T-helper 1 cell treated with Interleukin-12 subunit alpha and Interleukin-12 subunit beta and Interleukin-4 antibody, amounts not matched to agents 30 ng/mL and 1 ng/mL, for 36 hours (primary cell): ENCODE results near the gene GDF9. TPM values are rescaled to one million over a fixed set of nuclear protein-coding genes. Genes with fewer than 3 reads are reported as not detected.

Experiments
- intact Hi-C: fragments of 100-400 bp; cut with micrococcal nuclease; formaldehyde crosslinking; loops from one replicate; pipeline ENCODE4 v1.15.1; 2024
- total RNA-seq: library from RNA; stranded (reverse); gene quantifications from 2 replicates; pipeline ENCODE4 v1.2.3, GENCODE V29; 2022

The GDF9 gene
- total RNA-seq, 1 donor from 2014 or later = 0.37 TPM

DNA sequence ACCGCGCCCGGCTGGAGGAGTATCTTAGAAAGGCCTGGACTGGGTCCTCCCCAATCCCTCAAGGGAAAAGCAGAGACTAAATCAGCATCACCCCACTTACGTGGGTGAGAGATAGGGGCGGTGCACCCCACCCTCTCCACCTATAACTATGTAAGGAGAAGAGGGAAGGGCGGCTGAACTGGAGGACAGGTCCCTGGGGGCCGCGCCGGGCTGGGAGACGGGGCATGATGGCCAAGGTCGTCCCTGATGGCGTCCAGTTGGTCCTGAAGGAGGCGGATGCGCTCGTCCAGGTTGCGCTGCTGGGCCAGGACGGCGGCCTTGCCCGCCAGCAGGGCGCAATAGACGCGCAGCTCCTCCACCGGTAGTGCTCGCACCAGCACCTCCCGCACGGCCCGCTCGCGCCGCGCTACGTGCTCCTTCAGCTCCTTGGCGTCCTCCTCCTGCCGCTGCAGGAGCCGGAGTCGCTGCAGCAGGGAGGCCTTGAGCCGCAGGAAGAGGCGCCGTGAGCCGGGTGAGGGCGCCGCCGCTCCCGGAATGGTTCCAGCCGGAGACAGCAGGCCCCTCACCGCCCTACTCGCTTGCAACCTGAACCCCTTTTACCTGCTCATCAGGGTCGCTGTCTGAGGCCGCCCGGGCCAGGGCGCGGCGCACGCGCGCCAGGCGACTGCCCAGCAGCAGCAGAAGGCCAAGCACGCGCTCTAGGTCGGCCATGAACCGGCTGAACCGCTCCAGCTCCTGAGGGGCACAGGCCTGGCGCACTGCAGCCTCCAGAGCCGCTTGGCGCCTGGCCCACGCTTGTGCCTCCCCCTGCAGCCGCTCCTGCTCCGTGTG, 43.4 kb downstream of the GDF9 start:
- intact Hi-C loops = no loop called here

DNA sequence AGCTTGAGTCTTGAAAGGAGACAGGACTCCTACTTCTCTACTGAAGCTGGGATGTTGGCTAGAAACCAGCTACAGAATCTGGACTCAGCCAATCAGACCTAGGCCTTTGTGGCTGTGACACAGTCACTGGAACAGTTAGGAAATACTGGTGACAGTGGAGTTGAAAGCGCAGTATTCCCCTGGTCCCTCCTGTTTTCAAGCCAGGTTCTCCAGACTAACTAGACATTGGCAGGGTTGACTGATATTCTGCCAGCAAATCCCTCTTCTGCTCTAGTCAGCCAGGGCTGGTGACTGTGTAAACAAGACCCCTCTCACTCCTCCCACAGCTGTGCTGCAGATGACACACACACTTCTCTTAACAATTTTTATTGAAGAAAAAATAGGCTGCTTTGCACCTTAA, 44.5 kb downstream of the GDF9 start:
- intact Hi-C loops = loop anchor here (2.0 kb wide), 1 partner anchor 85 kb away; the partner anchor contains the start of gene KIF3A

DNA sequence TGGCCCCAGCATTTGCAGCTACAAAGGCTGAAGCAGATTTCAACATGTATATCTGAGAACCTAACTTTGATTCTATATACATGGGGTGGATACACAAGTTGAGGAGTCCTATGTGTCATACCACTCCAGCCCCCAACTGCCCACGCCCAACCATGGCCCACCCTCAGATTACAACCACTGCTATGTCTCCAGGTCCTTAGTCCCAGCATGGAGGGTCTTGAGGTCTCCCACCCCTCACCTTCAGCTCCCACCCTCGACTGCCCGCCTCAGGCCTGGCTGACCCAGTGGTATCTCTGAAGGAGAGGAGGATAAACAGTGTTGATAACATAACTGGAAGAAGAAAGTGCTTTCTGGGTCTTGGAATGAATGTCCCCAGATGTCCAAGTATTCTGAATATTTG, 44.9 kb downstream of the GDF9 start:
- intact Hi-C loops = loop anchor here (2.0 kb wide), 1 partner anchor 85 kb away; the partner anchor contains the start of gene KIF3A

DNA sequence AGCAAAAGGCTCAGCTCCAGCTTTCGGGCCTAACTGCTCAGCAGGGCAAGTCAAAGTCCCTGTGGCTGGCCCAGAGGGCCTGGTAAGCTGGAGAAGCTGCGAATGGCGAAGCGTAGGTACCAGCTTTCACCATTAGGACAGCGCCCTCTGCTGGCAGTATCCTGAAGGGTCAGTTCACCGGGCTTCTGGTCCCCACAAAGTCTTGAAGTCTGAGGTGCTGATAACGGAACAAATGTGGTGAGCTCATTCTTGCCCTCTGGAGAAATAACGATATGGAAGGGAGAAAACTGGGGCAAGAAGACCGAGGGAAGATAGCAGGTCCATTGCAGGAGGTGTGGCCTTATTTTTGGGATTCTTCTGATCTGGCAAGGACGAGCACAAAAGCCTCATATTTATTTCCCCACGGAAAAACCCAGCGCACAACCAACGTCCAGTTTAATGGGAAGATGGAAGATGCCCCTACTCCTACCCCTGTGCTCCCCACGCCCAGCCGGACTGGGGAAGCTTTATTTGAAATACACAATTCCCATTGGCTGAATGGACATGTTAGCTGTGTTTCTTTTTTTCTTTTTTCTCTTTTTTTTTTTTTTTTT, 46.0 kb downstream of the GDF9 start:
- intact Hi-C loops = loop anchor here (1.0 to 2.0 kb wide), 6 partner anchors 73 to 435 kb away; partner anchors contain the start of genes CCNI2 and KIF3A

DNA sequence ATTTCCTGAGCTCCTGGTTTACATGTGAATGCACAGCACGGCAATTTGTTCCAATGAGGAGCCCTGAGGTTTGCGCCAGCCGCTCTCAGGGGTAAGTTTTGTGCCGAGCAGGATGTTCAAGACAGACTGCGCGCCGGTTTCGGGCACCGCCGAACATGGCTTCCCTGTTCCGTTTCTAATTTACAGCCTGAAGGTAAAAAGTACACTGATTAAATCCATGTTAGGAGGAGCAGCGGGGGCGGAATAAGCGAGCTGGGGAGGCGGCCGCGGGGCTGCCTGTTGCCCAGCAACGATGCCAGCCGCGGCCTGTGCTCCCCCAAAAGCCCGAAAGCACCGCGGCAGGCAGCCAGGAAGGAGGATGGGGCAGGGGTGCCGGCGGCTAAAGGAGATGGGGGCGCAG, 46.8 kb downstream of the GDF9 start:
- intact Hi-C loops = no loop called here

DNA sequence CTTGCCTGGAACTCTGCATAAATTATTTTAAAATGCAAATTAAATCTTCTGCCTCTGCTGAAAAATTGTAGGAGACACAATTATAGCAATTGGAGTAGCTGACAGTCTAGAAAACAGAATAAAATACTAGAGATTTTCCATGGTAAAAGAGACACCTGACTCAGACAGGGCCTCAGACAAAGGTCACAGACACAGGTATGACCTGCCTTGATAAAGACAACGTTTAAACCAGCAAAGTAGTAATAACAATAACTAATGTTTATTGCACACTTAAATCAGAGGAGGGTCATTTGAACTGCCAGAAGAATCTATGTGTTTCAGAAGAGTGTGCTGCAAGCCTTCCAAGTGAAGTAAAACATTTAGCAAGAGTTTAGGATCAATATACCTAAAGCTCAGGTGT, 49.3 kb downstream of the GDF9 start:
- intact Hi-C loops = no loop called here

DNA sequence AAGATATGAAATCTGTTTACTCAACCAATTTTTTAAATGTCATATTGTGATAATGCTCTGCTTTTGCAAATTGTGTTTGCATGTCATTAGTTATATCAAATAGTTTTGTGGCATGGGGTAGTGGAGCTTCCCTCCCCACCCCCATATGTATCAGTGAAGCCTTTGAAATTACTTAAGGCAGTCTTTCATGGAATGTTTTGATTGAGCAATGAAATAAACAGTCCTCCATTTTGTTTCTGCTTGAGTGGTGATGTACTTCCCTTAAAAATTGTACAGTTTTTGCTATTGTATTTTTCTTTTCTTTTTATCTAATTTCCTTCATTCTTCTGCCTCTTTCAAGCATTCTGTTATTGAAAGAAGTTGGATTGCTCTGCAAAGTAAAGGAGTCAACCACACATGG, 49.7 kb downstream of the GDF9 start:
- intact Hi-C loops = no loop called here

DNA sequence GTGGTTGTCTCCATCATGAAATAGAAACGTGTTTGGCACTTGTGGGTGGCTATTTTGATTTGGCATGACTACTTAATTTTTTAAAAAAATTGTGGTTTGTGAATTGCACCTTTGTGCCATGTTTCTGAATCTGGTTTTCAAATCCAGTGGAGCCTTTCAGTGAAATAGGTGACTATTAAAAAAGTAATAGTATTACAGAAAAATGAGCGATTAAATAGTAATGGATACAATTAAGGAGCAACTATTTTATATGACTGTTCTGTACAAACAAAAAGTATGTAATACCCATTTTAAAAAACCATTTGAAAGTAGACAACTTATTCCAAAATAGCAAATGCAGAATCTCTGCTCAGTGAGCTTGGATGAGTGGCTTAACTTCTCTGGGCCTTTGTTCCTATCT, 50.2 kb downstream of the GDF9 start:
- intact Hi-C loops = no loop called here

DNA sequence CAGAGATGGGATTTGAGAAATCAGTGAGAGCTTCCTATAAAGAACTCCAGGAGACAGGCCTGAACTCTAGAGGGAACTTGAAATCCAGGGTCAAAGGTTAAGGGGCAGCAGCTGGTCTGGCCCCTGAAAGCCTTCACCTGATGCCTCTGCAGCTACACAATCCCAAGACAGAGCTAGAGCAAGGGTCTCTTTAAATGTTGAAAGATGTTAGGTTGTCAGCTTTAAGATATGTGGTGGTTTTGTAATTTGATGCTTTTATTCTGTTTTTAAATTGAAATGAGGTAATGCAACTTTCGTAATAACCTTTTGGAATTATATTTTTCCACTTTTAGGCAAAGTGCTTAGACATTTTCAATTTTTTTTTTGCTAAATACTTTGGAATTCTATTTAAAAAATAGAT, 50.8 kb downstream of the GDF9 start:
- intact Hi-C loops = no loop called here

DNA sequence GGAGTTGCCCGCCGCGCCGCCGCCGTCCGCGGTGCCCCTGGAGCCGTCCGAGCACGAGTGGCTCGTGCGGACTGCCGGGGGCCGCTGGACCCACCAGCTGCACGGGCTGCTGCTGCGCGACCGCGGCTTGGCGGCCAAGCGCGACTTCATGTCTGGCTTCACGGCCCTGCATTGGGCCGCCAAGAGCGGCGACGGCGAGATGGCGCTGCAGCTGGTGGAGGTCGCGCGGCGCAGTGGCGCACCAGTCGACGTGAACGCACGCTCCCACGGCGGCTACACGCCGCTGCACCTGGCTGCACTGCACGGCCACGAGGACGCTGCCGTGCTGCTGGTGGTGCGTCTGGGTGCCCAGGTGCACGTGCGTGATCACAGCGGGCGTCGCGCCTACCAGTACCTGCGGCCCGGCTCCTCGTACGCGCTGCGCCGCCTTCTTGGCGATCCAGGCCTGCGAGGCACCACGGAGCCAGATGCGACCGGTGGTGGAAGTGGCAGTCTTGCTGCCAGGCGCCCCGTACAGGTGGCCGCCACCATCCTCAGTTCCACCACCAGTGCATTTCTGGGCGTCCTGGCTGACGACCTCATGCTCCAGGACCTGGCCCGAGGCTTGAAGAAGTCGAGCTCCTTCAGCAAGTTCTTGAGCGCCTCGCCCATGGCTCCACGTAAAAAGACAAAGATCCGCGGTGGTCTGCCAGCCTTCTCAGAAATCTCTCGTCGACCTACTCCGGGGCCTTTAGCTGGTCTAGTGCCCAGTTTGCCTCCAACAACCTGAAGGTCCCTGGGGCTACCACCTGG, 51.6 kb downstream of the GDF9 start:
- intact Hi-C loops = loop anchor here (5.0 kb wide), 1 partner anchor 37 kb away; the partner anchor contains the start of gene SEPTIN8

DNA sequence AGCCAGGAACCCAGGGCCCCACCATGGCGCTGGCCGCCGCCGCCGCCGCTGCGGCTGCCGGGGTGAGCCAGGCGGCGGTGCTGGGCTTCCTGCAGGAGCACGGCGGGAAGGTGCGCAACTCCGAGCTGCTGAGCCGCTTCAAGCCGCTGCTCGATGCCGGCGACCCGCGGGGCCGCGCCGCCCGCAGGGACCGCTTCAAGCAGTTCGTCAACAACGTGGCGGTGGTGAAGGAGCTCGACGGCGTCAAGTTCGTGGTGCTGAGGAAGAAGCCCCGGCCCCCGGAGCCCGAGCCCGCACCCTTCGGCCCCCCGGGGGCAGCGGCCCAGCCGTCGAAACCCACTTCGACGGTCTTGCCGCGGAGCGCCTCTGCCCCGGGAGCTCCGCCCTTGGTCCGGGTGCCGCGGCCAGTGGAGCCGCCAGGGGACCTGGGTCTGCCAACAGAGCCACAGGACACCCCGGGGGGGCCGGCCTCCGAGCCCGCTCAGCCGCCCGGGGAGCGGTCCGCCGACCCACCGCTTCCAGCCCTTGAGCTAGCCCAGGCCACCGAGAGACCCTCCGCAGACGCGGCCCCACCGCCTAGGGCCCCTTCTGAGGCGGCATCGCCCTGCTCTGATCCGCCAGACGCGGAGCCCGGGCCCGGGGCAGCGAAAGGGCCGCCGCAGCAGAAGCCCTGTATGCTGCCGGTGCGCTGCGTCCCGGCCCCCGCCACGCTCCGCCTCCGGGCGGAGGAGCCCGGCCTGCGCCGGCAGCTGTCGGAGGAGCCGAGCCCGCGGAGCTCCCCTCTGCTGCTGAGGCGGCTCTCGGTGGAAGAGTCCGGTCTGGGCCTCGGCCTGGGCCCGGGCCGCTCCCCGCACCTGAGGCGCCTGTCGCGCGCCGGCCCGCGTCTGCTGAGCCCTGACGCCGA, 52.4 kb downstream of the GDF9 start:
- intact Hi-C loops = loop anchor here (5.0 kb wide), 1 partner anchor 37 kb away; the partner anchor contains the start of gene SEPTIN8

DNA sequence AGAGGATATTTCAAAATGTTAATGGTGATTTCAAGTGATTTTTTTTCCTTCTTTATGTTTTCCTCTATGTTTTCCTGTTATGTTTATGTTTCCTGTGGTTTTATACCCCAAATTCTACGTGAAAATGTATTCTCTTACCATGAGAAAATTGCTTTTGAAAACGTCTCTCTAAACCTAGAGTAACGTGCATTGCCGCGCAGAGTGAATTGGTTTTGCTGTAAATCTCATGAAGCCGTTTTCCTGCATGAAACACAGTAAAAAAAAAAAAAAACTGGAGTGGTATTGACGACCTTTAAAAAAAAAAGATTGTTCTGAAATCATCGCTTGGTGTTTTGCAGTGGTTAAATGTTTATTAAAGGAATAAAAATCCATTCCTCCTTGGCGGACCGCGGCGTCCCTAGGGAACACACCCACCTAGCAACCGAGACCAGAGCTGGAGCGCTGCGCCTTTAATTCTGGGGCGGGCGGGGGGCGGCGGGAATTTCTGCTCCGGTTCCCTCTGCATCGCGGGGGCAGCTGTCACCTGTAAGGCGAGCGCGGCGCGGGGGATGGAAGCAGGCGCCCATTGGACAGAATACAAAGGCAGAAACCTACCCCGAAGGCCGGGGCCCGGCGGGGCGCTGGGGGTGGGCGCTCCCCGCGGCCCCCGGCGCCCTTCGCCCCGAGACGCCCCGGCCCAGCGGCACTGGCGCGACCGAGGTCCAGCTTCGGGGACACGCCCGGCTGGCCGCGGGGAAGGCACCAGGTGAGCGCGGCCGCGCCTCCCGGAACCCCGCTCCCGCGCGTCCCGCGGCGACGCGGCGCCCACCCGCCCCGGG, 53.3 kb downstream of the GDF9 start, which contains the start of gene SOWAHA:
SOWAHA (plus strand) TSS at position 522 of the 818 bp plus-strand sequence. CDS start 320 bp downstream, outside the sequence.
- intact Hi-C loops = loop anchor here (1.0 to 5.0 kb wide), 2 partner anchors 36 to 62 kb away; partner anchors contain the start of gene SEPTIN8

DNA sequence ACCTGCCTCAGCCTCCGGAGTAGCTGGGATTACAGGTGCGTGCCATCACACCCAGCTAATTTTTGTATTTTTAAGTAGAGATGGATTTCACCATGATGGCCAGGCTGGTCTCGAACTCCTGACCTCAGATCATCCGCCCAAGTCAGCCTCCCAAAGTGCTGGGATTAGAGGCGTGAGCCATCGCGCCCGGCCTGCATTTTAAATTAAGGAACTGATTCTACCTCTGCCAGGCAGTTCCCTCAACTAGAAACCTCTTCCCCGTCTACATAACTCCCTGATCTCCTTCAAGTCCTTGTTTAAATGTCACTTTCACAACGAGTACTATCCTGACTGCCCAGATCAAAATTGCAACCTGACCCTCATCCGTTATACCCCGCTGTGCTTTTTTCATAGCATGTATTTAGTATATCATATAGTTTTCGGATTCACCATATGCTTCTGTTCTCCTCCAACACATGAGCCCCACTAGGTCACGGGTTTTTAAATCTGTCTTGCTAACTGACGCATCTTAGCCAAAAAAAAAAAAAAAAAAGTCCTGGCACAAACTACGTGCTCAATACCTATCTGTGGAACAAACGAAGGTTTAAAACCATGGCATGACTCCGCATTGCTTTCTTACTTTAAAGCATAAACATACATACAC, 54.0 kb downstream of the GDF9 start:
- intact Hi-C loops = loop anchor here (1.0 to 5.0 kb wide), 2 partner anchors 35 to 61 kb away; partner anchors contain the start of gene SEPTIN8

Other genes starting within 250 kb of the GDF9 start
- gene IL13, start 208.3 kb downstream of the GDF9 start, total RNA-seq = 130 and 131 TPM in 2 replicates
- 12.7 and 12.8 TPM in 2 replicates for gene IL4, start 192.5 kb downstream of the GDF9 start, total RNA-seq
- gene KIF3A, start 128.9 kb downstream of the GDF9 start, total RNA-seq = 41.2 and 42.9 TPM in 2 replicates
- gene CCNI2, start 119.0 kb downstream of the GDF9 start, total RNA-seq = 62.0 and 66.5 TPM in 2 replicates
- 52.4 and 54.0 TPM in 2 replicates for gene SEPTIN8, start 89.2 kb downstream of the GDF9 start, total RNA-seq
- 0.51 TPM in 2 replicates for gene SOWAHA, start 53.2 kb downstream of the GDF9 start, total RNA-seq
- gene SHROOM1, start 35.8 kb downstream of the GDF9 start, total RNA-seq = 3.9 and 4.2 TPM in 2 replicates
- 324 and 333 TPM in 2 replicates for gene UQCRQ, start 173 bp upstream of the GDF9 start, total RNA-seq
- gene LEAP2, start 7.2 kb upstream of the GDF9 start, total RNA-seq = 2.7 and 3.8 TPM in 2 replicates
- gene AFF4, start 97.2 kb upstream of the GDF9 start, total RNA-seq = 45.5 and 46.9 TPM in 2 replicates
- 34.3 and 35.7 TPM in 2 replicates for gene ZCCHC10, start 160.1 kb upstream of the GDF9 start, total RNA-seq
- gene HSPA4, start 185.5 kb upstream of the GDF9 start, total RNA-seq = 109 and 117 TPM in 2 replicates